T-helper 9 cell (primary cell): ENCODE data around the gene USP27X.

Experiments
- DNase-seq: peaks from one replicate; pipeline ENCODE4 v3.0.0-alpha.2; 2020

Gene USP27X

DNA sequence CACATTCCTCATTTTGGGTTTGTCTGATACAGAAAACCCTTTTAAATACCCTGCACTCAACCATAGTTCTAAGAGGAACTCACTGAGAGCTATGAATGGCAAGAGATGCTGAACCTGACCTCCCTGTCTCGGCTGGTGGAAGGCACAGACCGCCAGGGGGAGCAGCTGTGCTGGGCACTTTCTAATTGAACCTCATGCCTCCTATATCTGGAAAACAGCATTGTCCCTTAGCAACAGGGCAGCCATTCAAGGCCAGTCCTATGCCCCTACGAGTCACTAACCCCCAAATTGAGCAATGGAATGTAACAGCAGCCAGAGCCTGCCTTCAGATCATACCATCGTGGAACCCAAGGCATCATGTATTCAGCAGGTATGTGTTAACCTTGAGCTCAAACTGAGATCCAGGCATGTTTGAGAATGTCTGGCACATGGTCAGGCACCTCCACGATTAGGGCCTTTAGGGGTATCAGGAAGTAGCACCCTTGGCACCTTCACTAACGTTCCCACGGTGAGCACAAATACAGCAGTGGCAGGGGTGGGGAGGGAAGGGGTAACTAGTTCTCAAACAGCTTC lies 5.1 kb downstream of the USP27X start:
- peak; percentile 40 for DNase-seq

DNA sequence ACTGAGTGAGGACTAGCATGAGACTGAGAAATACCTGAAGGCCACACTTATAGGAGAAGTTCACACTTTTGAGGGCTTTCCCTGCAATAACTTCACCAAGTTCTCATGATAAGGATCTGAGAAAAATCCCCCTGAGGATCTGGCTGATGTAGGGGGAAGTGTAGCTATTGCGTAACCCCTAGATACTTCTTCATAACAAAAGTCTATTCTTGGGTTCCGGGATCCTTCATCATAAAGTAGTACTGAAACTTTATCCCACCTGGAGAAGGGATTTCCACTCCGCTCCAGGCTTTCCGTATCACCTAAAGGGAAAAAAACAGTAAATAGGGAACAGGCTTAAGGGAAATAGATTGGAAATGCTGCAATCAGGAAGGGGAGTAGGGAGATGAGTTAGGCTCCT lies 13.3 kb downstream of the USP27X start:
- no peak for DNase-seq

DNA sequence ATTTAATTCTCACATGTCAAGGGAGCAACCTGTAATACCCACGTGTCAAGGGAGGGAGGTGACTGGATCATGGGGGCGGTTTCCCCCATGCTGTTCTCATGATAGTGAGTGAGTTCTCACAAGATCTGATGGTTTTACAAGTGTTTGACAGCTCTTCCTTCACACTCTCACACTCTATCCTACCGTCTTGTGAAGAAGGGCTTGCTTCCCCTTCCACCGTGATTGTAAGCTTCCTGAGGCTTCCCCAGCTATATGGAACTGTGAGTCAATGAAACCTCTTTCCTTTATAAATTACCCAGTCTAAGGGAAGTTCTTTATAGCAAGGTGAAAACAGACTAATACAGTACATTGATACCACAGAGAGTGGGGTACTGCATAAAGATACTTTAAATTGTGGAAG lies 17.7 kb downstream of the USP27X start:
- no peak for DNase-seq

DNA sequence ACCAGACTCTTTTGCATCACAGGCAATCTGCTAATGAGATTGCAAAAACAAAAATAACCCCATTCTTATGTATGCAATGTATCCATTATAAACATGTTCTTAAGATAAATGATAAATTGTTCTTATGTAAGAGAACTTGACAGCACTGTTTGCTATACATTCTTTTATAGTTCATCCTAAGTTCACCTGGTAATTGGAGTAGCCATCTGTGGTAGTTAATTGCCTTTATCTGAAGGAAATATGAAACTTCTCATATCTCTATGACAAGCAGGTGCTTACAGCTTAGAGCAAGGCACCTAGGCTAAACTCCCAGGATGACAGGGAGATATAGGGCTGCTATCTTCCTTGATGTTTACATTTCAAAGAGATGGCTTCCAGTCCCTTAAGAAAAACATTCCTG lies 21.8 kb downstream of the USP27X start:
- no peak for DNase-seq

DNA sequence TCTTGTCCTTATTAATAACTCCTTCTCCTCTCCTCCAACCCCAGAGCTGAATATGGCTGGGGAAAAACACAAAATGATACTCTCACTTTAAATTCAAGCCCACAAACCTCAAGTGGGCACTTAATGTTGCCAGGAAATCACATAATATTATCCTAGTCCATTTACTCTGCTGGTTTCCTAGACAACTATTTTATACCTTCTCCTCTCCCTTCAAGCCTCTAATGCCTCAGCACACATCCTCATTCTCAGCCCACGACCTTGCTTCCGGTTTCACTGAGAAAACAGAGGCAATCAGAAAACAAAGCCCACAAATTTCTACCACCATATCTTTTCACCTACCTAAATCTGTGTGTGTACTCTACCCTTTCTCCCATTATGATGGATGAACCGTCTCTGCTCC lies 31.1 kb downstream of the USP27X start:
- DNase-seq = no peak

DNA sequence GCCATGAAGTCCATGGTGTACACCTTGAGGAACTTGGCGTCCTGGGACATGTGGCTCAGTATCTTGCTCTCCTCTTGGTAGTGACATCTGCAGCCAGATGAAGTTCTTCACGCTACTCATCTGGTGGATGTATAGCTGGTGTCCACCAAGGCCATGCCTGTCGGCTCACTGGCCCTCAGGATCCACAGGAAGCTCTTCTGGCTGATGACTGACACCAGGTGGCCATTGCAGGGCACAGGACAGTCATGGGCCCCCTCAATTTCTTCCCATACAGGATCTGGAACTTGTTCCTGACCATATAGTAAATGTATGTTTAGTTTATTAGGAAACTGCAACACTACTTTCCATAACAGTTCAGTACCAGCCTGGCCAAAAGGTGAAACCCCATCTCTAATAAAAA lies 32.8 kb downstream of the USP27X start:
- DNase-seq = no peak

DNA sequence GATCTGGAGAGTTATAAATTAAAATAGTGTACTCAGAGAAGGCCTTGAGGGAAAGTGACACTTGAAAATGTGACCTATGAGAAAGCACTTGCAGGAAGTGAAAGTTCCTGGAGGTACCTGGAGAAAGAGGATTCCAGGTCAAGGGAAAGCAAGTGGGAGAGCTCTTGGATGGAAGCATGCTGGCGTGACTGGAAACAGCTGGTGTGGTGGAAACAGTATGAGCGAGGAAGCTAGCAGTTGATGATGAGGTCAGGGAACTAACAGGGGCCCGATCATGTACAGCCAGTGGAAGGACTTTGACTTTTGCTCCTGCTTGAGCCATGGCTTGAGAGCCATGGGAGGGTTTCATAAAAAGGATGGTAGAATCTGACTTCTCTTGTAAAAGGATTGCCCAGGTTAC lies 33.6 kb downstream of the USP27X start:
- no peak for DNase-seq

DNA sequence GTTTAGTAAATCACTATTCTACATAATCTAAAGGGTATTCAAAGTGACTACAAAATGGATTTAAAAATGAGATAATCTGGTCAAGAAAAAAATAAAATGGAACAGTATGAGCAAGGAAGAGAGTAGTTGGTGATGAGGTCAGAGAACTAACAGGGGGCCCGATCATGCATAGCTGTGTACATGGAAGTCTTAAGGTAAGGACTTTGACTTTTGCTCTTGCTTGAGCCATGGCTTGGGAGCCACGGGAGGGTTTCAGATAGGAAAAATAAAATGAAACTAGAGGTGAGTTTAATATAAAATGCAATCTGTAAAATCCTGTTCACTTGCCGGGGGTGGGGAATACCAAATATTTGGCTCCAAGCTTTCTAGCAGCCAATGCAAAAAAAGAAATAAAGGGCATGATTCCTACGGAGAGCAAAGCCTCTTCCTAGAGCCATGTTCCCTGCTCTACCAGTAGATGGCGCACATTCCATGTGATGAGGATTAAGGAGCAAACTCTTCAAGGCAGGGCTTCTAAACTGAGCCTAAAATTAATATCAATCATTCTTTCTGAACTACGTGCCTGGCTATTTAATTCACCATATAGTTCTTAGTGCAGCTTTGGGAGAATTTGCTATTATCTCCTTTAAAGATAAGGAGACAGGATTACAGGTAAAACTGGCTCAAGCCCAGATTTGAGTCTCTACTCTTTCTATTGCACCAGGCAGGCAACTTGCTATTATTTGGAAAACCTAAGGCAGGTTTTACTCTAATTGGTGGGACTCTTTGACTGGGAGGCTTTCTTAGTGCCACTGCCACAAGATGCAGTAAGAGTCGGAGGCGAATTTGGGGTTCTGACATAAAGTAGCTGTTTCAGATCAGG lies 36.3 kb downstream of the USP27X start:
- peak; percentile 26 for DNase-seq

DNA sequence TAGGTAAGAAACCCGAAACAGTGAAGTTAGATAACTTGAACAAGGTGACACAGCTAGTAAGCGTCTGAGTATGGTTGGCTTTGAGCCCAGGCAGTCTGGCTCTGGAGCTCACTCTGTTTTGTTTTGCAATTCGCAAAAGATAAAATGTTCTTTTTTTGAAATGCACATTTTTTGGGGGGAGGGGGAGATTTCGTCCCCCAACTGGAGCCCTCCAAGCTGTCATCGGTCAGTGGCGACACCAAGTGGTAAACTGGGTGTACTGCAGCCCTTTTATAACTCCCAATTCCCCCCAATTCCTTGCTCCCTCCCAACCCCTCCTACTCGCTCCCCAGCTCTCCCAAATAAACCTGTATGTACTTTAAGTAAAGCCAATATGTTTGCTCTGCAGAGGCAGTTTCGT lies 40.3 kb downstream of the USP27X start:
- DNase-seq = peak; percentile 17

DNA sequence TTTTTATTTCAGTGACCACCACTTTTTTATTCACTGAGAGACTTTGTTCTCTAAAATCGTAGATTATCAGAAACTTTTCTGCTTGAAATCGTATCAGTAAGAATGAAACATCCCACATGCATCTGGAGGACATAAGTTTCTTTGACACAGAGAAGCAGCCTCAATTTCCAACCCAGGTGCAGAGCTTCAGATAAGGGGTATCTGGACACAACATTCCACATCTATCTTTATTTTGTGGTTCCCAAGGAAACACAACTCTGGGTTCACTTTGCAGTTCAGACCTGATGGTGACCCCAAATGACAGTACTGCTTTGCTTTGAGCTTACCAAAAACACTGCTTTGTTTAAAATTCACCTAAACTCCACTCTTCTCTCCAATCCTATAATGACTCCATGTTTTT lies 41.8 kb downstream of the USP27X start:
- DNase-seq = no peak

DNA sequence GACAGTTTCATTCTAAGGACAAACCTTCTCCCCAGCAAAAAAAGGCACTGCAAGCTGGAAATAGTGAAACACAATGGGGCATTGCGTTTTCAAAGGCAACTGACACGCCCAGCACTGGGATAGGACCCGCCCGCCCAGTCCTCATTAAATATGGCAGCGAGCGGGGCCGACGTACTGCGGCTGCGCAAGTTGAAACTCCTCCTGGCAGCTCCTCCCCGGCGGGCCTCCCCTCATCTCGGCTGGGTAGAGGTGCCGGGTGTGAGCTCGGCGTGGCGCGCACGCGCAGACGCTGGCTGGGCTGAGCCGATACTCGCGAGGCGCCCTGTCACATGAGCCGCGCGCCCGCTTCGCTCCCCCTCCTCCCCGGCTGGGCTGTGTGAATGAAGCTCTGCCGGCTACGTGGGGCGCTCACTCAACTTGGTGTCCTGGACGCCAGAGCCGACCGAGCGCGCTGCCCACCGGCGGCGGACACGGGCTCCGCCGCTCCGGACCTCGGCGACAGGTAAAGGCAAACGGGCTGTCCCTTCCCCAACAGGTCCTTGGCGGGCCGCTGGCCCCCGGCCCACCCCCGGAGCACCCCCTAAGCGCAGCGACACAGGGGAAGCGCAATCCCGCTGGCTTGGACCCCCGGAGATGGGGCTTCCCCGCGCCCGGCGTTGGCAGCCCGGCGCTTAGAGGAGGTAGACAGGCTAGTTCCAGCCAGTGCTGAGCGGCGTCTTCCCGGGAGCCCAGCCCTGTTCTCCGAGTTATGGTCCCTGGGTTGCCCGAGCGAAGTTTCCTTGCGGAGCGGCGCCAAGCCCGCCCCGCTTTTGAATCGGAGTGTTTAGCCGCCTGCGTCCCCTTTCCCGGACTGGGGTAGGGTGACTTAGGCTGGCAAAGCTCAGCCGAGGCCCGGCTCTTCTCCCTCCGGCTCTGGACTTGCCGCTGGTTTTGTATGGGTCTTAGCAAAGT lies 43.3 kb downstream of the USP27X start, which contains the start of gene CLCN5:
TSS of gene CLCN5 (plus strand) at position 306 of the 951 bp plus-strand sequence. CDS start 2,703 bp downstream, outside the sequence.
- DNase-seq = peak; percentile 86

DNA sequence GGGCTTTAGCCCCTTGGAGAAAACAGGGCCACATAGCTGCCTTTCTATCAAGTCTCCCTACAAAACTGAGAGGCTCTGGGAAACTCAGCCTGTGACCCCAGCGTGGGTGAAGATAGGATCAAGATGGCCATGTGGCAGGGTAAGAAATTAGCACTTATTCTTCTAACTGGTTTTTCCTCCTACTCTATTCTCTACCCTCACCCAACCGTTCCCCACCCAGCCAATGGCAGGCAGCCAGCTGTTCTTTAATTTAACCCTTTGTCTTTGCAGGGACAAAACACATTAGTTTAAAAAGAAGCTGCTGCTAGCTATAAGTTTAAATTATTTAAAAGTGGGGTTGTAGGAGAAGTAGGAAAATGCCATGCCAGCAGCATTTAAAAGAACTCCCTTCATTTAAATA lies 45.9 kb downstream of the USP27X start:
- no peak for DNase-seq

DNA sequence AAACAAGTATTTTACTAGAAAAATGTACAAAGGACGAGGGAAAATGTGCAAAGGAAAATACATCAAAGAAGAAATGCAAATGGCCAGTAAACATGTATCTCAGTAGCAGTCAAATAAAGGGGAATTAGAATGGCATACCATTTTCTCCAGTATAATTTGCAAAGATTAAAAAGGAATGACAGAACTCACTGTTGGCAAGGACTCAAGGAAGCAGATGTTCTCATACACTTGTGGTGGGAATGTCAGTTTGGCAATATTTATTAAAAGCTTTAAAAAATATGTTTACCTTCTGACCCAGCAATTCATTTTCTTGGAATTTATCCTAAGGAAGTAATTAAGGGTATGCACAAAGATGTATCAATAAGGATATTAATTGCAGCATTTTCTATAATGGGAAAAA lies 50.8 kb downstream of the USP27X start:
- DNase-seq = no peak
